LoVo (cell line): Measurements from ENCODE around the gene CELSR1.
"Not testable (repeated sequence)": the region's sequence is repeated elsewhere in the genome, so short reads cannot be mapped to it uniquely, and the experiment has no call there.

Experiments
- DNase-seq: peaks from one replicate; pipeline ENCODE4 v3.0.0-alpha.2; 2016; ENCODE audit warnings: low spot score

CELSR1 gene

DNA sequence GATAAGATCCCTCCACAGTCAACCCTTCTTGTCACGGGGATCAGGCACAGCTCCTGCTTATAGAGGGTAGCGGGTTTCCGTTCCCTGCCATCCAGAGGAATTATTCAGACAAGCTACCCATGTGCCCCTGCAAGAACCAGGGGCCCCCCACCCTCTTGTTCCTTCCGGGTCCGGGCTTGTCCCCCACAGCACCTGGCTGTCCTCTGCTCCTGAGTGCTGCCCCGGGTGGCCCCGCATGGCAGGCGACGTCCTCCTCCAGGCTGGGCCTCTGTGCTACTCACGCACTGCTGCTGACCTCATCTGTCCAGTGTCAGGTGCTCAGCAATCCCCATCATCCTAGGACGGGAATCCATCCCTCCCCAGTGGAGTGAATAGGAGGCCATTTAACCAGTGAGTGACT lies 24.7 kb downstream of the CELSR1 start:
- DNase-seq, result no peak

DNA sequence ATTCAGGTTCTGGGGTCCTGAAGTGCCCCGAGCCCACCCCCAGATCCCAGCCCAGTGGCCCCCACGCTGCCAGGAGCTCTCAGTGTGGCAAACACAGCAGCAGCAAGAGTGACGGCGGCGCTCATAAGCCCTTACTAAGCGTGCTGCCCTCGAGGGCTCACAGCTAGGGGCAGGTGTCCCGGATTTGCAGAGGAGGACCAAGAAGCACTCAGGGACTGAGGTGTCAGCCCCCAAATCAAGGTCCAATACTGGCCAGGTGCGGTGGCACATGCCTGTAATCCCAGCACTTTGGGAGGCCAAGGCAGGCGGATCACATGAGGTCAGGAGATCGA lies 25.4 kb downstream of the CELSR1 start:
- DNase-seq, result no peak

DNA sequence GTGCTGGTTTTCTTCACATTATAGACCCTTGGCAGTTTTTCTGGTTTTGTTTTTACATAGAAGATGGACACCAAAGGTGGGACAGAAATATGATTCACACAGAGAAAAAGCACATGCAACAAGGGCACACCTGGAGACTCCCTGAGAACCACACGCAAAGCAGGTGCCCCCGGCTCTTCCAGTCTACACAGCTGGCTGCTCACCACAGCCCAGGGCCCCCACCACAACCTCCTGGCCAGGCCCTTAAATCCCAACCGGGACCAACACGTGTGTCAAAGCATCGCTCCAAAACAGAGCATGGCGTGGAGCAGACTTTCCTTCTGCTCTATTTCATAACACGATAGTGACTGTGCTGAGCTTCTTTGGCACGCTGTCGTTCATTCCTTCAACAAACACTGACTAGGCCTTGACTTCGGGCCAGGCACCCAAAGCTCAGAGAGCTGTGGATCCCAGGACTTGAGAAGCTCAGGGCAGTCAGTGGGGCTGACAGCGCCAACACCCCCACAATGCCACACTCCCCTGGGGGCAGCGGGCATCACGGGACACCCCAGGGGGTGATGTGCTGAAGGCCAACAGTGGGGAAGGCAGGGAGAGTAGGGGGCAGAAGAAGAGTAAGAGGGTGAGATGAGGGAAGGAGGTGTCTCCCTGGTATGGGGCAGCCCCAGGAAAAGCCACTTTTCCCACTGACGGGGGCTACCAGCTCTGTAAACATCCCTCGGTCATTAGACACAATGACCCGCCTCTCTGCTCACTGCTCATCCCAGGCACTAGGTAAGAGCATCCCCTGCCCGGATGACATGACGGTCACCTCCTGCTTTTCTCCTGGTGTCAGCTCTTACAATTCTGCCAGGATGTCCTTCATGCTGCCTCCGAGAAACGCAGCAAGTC lies 26.0 kb downstream of the CELSR1 start:
- DNase-seq, result no peak

DNA sequence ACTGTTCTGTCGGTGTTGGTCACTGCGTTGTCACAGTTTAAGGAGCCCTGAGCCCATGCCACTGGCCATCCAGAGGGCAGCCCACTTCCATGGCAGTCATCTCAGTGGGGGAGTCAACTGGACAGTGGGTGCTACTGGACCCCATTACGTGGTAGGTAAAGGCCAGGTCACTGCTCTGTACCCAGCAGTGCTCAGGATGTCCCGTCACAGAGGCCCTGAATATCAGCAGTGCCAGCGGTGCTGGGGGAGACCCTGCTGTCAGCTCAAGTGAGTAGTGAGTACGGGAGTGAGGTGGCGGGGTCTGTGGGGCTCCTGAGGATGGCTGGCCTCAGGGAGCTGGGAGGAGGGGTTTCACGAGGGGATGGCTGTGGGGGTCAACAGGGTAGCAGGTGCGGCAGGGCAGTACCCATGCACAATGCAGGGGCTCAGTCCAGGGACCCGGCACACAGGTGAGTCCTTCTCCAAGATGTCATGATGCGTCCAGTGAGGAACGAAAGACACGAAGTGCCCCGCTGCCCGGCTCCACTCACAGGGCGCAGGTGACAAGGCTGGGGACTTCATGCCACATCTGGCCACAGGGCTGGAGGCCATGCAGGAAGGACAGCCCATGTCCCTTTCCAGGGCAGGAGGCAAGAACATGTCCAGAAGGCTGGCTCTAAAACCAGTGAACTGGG lies 27.9 kb downstream of the CELSR1 start:
- no peak for DNase-seq

DNA sequence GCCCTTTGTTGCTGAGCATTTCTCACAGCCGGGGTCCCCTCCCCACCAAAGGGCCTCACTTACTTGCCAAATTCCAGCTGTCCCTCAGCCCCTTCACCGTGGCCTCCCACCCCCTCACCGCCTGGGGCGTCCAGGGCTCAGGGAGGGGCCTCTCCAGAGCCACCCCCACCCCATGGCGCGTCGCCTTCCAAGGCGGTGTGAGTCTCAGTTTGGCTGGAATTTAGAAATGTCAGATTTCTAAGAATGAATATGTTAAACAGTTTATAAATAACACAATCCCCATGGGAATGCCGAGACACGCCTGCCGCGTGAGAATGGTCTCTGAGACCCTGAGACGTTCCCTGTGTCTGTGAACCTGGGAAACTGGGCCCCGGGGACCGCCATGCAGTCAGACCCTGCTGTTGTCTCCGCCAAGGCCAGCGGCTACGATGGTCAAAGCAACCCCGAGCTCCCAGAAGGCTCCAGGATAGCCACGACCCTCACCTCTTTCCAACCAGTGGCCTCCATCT lies 28.9 kb downstream of the CELSR1 start:
- no peak for DNase-seq

DNA sequence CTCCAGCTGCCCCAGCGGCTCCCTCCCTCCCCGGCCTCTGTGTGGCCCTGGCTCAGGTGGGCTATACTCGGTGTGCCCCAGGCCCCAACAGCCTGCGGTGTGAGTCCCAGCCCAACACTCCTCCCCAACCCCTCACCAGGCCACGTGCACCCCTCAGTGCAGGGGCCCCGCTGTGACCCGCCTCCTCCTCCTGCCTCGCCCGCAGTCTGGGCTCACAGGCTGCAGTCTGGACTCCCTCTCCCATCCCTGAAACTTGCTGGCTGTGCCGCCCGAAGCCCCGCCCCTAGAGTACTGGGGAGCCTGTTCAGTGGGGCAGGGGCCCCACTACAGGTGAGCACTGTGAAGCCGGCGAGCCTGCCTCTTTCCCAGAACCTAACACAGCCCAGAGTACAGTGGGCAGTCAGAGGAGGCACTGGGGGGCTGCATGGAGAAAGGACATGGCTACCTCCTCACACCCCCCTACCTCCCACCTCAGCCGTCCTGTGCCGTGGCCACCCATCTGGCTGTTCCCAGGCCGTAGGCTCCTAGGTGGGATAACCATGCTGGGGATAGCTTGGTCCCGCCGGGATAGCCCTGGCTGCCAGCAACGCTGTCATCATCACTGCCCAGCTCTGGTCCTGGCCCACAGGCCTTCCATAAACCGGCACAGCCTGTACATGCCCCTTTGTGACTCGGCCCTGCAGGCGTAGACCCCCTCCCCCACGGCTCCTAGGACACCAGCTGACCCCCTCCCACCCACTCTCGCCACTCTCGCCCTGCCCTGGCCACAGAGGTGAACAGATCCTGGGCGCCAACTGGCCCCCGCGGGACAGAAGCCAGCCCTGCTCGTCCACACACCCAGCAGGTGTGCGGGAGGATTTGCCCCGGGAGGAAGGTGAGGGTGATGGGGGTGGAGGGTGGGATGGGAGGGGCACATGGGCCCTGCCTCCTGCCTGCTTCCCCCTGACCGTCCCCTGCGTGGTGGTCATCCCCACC lies 29.7 kb downstream of the CELSR1 start:
- DNase-seq, result no peak

DNA sequence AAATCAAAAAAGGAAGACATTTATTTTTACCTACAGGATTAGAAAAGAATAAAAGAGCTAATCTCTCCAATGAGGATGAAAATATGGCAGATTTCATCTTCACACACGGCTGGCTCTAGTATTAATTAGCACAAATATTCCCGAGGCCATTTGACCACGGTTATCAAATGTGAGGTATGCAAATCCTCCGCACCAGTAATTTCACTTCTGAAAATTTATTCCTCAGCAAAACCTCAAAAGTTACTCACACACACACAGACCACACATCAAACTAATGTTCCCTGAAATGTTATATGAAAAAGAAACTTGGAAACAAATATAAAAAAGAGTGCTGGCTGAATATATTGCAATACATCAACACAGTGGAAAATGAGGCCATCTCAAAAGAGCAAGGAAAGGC lies 32.8 kb downstream of the CELSR1 start:
- no peak for DNase-seq

DNA sequence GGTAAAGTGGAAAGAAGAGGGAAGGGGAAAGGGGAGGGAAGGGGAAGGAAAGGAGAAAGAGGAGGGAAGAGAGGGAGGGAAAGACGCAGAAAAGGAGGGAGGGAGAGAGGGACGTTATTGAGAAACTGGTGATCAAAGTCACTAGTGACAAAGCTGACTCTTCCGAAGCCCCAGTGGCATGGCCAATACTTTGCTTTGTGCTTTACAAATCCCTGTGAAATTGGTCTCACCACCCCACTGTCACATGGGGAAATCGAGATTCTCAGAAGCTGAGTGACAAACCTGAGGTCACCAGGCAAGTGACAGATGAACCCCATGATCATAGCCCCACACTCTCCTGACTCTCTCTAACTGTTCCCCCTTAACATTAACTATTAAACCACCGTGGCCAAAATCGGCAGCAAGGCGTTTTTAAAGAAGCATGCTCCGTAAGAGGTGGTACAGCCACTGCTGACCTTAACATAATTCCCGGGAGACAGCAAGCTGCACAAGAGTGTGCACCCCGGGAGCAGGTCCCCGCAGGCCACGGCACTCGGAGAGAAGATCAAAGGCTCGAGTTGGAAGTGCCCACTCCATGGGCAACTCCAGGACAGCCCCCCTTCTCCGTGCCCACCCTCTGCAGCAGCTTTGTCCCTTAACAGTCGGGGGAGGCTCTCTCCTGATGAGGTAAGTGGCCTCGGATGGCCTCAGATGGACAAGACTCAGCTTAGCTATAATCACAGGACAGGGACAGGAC lies 34.8 kb downstream of the CELSR1 start:
- DNase-seq, result no peak

DNA sequence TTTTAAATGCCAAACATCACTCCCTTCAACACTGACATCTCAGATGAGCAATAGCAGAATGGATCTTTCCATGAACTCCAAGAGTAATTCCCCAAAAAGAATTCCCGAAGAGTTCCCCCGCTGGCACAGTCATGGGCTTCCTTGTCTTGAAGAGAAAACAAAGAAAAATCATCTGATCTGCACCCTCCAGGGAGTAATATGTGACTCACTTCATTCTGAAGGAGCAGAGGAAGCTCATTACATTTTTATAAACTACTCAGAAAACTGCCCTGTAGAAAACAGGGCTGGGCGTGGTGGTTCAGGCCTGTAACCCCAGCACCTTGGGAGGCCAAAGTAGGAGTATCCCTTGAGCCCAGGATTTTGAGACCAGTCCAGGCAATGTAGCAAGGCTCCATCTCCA lies 35.7 kb downstream of the CELSR1 start:
- no peak for DNase-seq

DNA sequence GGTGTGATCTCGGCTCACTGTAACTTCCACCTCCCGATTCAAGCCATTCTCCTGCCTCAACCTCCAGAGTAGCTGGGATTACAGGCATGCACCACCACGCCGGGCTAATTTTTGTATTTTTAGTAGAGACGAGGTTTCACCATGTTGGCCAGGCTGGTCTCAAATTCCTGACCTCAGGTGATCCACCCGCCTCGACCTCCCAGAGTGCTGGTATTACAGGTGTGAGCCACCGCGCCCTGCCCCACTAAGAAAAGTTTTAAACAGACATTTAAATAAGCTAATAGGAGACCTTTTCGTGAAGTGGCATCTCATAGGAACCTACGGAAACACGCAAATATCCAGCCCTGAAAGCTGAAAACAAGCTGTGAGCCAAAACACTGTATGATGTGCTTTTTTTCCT lies 36.2 kb downstream of the CELSR1 start:
- not testable (repeated sequence) for DNase-seq

DNA sequence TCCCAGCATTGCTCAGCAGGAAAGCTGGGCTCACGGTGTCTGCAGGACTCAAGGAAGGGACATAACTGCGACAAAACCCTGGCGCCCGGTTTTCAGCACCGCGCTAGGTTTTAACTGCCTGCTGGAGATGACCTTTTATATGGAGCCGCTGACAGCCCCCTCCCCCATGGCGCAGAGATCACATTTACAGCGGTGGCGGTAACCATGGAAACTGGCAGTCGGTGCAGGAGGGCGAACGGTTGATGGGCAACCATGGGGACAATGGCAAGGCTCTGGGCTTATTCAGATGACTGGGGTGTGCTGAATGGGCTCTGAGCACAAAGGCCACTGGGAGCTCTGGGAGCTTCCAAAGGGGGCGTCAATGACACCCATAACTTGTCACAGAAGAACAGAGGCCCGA lies 37.2 kb downstream of the CELSR1 start:
- DNase-seq, result no peak

DNA sequence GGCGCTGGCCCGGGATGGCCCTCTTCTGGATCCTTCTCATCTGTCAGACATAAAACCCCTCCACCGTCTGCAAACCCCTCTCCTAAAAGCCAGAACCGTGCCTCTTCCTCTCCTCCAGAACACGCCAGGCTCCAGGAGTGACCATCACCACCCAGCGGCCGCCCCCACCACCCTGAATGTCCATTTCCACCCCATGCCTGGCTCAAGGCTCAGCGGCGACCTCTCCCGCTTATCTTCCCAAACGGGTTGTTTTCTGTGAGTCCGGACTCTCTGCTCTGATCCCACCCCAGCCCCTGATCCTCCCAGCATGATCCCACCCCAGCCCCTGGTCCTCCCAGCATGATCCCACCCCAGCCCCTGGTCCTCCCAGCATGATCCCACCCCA lies 37.6 kb downstream of the CELSR1 start:
- DNase-seq, result no peak

DNA sequence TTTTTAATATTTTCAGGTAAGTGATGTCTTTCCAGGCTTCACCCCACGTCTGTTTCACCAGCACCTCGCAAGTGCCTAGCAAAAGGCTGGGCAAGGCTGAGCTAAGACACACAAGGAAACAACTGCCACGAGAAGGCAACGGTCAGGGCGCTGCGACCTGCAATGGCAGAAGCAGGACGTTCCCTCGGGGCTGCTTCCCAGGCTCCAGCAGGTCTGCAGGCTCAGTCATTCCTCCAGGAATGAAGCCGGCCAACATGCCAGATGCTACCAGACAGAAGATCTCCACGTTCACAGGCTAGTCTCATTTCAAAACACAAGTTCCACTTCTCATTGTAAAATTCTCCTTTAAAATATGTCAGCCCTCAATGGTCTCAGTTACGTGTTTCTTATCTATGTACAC lies 45.5 kb downstream of the CELSR1 start:
- no peak for DNase-seq

DNA sequence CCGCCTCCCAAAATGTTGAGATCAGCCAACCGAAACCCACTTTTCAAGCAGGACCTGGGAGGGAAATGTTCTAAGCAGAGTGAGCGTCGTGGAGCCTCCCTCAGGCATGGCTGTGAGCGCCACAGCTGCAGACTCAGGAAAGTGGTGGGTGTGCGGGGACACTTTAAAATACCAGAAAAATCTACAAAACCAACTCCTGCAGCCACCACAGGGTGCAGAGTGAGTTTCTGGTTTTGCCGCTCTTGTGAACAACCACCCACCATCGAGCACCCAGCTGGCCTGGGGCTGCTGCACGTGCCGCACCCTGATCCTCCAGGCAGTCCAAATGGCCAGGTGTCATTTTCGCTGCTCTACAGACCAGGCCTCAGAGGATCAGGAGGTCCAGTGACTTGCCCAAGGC lies 46.9 kb downstream of the CELSR1 start:
- no peak for DNase-seq

DNA sequence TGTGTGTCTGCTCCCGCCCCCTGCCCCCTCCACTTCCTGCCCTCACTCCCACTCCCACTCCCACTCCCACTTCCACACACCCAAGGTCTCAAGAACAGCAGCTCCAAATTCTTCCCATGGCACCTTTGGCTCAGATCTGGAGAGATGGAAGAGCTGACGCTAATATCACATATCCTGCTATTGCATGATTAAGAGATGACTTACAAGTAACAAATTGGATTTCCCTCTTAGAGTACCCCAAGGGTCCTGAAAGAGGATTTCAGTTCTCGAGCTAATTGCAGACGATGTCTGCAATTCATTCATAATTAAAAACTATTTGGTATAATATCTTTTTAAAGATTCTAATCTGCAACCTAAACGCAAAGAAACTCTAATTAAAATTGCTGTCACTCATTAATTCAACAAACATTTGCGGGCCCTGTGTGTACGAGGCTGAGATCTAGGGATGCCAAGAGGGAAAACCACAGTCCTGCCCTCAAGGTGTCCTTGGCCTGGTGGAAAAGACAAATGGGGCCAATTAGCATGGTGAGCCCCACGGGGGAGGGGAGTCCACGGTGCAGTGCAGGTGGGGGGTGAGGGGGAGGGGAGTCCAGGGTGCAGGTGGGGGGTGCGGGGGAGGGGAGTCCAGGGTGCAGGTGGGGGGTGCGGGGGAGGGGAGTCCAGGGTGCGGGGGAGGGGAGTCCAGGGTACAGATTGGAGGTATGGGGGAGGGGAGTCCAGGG lies 50.3 kb downstream of the CELSR1 start:
- no peak for DNase-seq

DNA sequence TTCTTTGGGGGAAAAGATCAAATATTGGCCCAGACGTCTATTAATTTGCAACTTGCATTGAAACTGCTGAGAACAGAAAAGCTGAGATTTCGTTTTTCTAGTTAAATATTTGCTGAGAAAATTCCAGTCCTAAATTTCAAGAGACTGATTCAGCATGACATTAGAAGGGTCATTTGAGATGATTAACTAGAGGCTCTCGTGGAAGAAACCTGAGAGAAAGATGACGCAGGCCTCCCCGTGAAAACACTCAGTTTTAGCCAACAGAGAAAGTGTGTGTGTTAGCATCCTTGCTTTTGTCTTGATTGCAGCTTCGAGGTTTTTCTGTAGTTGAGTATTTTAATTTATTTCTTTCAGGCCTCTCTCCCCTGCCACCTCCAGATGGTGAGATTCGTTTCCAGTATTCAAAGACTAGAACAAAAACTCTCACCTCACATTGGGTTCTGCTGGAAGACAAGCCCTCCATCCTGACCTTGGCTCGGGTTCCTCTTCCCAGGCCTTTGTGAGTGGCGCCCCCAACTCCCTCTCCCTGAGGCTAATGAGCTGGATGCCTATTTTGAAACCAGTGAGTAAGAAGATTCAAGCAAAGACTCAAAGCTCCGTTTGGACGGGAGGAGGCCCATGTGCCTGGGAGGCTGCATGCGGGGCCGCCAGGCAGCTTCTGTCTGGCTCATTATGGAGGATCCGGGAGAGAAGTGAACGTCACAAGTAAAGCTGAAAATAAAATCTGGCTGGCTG lies 52.4 kb downstream of the CELSR1 start:
- no peak for DNase-seq

DNA sequence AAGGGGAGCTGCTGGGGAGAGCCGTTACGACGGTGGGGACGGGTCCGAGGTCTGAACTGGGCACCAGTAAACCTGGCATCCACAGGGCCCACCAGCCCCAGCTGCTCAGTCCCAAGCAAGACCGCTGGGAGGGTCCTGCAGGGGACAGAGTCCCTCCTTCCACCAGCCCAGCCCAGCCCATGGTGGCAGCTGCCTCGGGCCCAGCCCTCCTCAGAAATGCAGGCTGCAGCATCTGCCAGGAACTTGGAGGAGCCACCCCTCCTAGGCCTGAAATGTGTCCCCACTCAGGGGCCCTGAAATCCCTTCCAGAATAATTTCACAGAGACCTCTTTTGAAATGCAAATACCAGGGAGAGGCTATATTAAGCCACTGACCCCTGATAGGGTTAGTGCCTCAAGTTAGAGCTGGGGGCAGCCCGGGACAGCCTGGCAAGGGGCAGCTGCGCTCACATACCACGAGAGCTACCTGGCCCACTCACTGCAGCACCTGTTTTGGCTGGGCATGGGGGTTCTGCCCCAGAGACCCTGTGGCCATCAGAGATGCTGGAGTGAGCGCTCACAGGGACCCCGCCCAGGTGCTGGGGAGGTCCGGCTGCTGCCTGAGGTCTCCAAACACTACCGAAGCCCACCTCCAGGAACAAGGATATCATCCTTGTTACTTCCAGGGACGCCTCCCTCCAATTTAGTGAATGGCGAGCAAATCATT lies 53.1 kb downstream of the CELSR1 start:
- no peak for DNase-seq

DNA sequence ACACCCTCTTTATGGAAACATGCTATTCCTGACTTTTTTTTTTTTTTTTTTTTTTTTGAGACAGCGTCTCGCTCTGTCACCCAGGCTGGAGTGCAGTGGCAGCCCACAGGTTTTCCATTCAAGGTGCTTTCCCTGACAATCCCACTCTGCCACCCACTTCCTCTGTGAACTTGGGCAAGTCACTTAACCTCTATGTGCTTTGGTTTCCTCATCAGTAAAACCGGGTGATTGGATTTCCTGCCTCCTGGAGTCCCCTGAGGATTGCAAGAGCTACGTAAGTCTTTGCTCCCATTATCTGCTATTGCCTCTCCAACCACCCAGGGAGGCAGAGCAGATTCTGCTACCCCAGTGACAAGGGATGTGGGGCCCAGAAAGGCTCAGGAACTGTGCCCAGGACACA lies 54.1 kb downstream of the CELSR1 start:
- DNase-seq, result no peak

DNA sequence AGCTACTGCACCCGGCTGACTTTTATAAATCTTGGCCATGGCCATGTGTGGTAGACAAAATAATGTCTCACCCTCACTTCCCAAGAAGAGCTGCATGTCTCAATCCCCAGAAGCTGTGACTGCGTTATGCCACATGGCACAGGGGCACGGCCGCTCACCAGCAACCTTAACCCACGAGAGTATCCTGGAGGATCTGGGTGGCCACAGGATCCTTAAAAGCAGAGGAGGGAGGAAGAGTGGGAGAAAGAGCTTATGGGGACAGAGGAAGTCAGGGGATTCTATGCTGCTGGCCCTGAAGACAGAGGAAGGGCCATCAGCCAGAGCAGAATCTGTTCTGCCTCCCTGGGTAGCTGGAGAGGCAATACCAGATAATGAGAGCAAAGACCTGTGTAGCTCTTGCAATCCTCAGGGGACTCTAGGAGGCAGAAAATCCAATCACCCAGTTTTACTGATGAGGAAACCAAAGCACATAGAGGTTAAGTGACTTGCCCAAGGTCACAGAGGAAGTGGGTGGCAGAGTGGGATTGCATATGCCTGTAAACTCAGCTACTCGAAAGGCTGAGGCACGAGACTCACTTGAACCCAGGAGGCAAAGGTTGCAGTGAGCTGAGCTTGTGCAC lies 55.3 kb downstream of the CELSR1 start:
- no peak for DNase-seq
